ENCODE results near the gene REELD1. TPM values are rescaled to one million over a fixed set of nuclear protein-coding genes. Genes with fewer than 3 reads are reported as not detected.

The REELD1 gene
- 0.36 TPM for polyA plus RNA-seq (2012; ENCODE audit: missing spikeins)

- TF ChIP-seq TAF1 (IDR thresholded peaks at IDR 0.05; ENCODE audit: borderline replicate concordance, low read depth, low read length) (no peak), POLR2AphosphoS5 (IDR thresholded peaks at IDR 0.05; ENCODE audit: low read depth, low read length) (no peak), POLR2A (IDR thresholded peaks at IDR 0.05; ENCODE audit: low read depth, low read length) (no peak)
- FAIRE-seq (no peak), DNase-seq (ENCODE audit: insufficient read length) (no peak)
Observed at GRCh38 chr4:146214238-146214637, at the start of gene REELD1. REELD1 (plus strand) TSS chr4:146214538; CDS start chr4:146216953, 2,415 bp downstream.

- no peak for TF ChIP-seq POLR2AphosphoS5 (IDR thresholded peaks at IDR 0.05; ENCODE audit: low read depth, low read length)
- no peak for TF ChIP-seq TAF1 (IDR thresholded peaks at IDR 0.05; ENCODE audit: borderline replicate concordance, low read depth, low read length)
- TF ChIP-seq POLR2A (IDR thresholded peaks at IDR 0.05; ENCODE audit: low read depth, low read length) = no peak
- peak; percentile 44 for FAIRE-seq
- DNase-seq (ENCODE audit: insufficient read length) = no peak
Observed at GRCh38 chr4:146165221-146165620, 49.1 kb upstream of the REELD1 start.

- DNase-seq (ENCODE audit: insufficient read length) (no peak), FAIRE-seq (no peak)
- TF ChIP-seq POLR2A (IDR thresholded peaks at IDR 0.05; ENCODE audit: low read depth, low read length) = no peak
- no peak for TF ChIP-seq TAF1 (IDR thresholded peaks at IDR 0.05; ENCODE audit: borderline replicate concordance, low read depth, low read length)
- TF ChIP-seq POLR2AphosphoS5 (IDR thresholded peaks at IDR 0.05; ENCODE audit: low read depth, low read length) = no peak
Observed at GRCh38 chr4:146165840-146166239, 48.5 kb upstream of the REELD1 start.

- FAIRE-seq (no peak), DNase-seq (ENCODE audit: insufficient read length) (no peak)
- TF ChIP-seq POLR2A (IDR thresholded peaks at IDR 0.05; ENCODE audit: low read depth, low read length) (no peak), TAF1 (IDR thresholded peaks at IDR 0.05; ENCODE audit: borderline replicate concordance, low read depth, low read length) (no peak), POLR2AphosphoS5 (IDR thresholded peaks at IDR 0.05; ENCODE audit: low read depth, low read length) (no peak)
Observed at GRCh38 chr4:146170149-146170548, 44.2 kb upstream of the REELD1 start.

GRCh38 chr4:146175541-146176453 is 38.5 kb upstream of the REELD1 start, which contains the start of gene LSM6:
LSM6 (plus strand) TSS chr4:146175718; CDS start chr4:146182922, 7,204 bp downstream.
- peak; percentile 82 for TF ChIP-seq POLR2A (IDR thresholded peaks at IDR 0.05; ENCODE audit: low read depth, low read length)
- TF ChIP-seq POLR2AphosphoS5 (IDR thresholded peaks at IDR 0.05; ENCODE audit: low read depth, low read length) = peak; percentile 62; the same call in 1 of the 2 replicates
- TF ChIP-seq TAF1 (IDR thresholded peaks at IDR 0.05; ENCODE audit: borderline replicate concordance, low read depth, low read length) = 0 out of 2 replicates have a peak, but pooled peaks have one; percentile 38
- FAIRE-seq = peak; percentile 94

GRCh38 chr4:146176891-146177290 is 37.4 kb upstream of the REELD1 start:
- FAIRE-seq (peak; percentile 78), DNase-seq (ENCODE audit: insufficient read length) (no peak)

More at GRCh38 chr4:146175541-146176453, 38.5 kb upstream of the REELD1 start, which contains the start of gene LSM6:
- DNase-seq (ENCODE audit: insufficient read length) = peak; percentile 64

GRCh38 chr4:146178126-146178525 is 36.2 kb upstream of the REELD1 start:
- TF ChIP-seq TAF1 (IDR thresholded peaks at IDR 0.05; ENCODE audit: borderline replicate concordance, low read depth, low read length) = no peak
- no peak for TF ChIP-seq POLR2AphosphoS5 (IDR thresholded peaks at IDR 0.05; ENCODE audit: low read depth, low read length)
- no peak for TF ChIP-seq POLR2A (IDR thresholded peaks at IDR 0.05; ENCODE audit: low read depth, low read length)
- DNase-seq (ENCODE audit: insufficient read length) = no peak
- FAIRE-seq = no peak

More at GRCh38 chr4:146176891-146177290, 37.4 kb upstream of the REELD1 start:
- TF ChIP-seq POLR2AphosphoS5 (IDR thresholded peaks at IDR 0.05; ENCODE audit: low read depth, low read length) (no peak), TAF1 (IDR thresholded peaks at IDR 0.05; ENCODE audit: borderline replicate concordance, low read depth, low read length) (no peak), POLR2A (IDR thresholded peaks at IDR 0.05; ENCODE audit: low read depth, low read length) (no peak)

- TF ChIP-seq POLR2A (IDR thresholded peaks at IDR 0.05; ENCODE audit: low read depth, low read length) (no peak), POLR2AphosphoS5 (IDR thresholded peaks at IDR 0.05; ENCODE audit: low read depth, low read length) (no peak), TAF1 (IDR thresholded peaks at IDR 0.05; ENCODE audit: borderline replicate concordance, low read depth, low read length) (no peak)
- DNase-seq (ENCODE audit: insufficient read length) = no peak
- FAIRE-seq = peak; percentile 56
Observed at GRCh38 chr4:146179784-146180370, 34.5 kb upstream of the REELD1 start.

- FAIRE-seq (peak; percentile 51), DNase-seq (ENCODE audit: insufficient read length) (no peak)
- TF ChIP-seq TAF1 (IDR thresholded peaks at IDR 0.05; ENCODE audit: borderline replicate concordance, low read depth, low read length) (no peak), POLR2AphosphoS5 (IDR thresholded peaks at IDR 0.05; ENCODE audit: low read depth, low read length) (no peak), POLR2A (IDR thresholded peaks at IDR 0.05; ENCODE audit: low read depth, low read length) (no peak)
Observed at GRCh38 chr4:146182443-146182842, 31.9 kb upstream of the REELD1 start.

- no peak for TF ChIP-seq TAF1 (IDR thresholded peaks at IDR 0.05; ENCODE audit: borderline replicate concordance, low read depth, low read length)
- no peak for TF ChIP-seq POLR2AphosphoS5 (IDR thresholded peaks at IDR 0.05; ENCODE audit: low read depth, low read length)
- TF ChIP-seq POLR2A (IDR thresholded peaks at IDR 0.05; ENCODE audit: low read depth, low read length) = no peak
- DNase-seq (ENCODE audit: insufficient read length) = no peak
- FAIRE-seq = peak; percentile 54
Observed at GRCh38 chr4:146183209-146183608, 31.1 kb upstream of the REELD1 start.

GRCh38 chr4:146186041-146186440 is 28.3 kb upstream of the REELD1 start:
- FAIRE-seq (no peak), DNase-seq (ENCODE audit: insufficient read length) (no peak)
- TF ChIP-seq TAF1 (IDR thresholded peaks at IDR 0.05; ENCODE audit: borderline replicate concordance, low read depth, low read length) = no peak
- no peak for TF ChIP-seq POLR2AphosphoS5 (IDR thresholded peaks at IDR 0.05; ENCODE audit: low read depth, low read length)
- TF ChIP-seq POLR2A (IDR thresholded peaks at IDR 0.05; ENCODE audit: low read depth, low read length) = no peak

Measured in GM12892 (cell line).